Stimulated activated CD8-positive, alpha-beta memory T cell treated with anti-CD3 and anti-CD28 coated beads, Interleukin-2, amount 100 ng/mL, for 1 hour (primary cell): ENCODE measurements around the gene SCAMP1.
"Not testable (repeated sequence)": the region's sequence is repeated elsewhere in the genome, so short reads cannot be mapped to it uniquely, and the experiment has no call there.

Source experiments
- DNase-seq, 2 donors: peaks; one replicate each; pipeline ENCODE4 v3.0.0-alpha.2; 2020; ENCODE audit warnings: low read depth in 2 of 2

Gene SCAMP1

DNA sequence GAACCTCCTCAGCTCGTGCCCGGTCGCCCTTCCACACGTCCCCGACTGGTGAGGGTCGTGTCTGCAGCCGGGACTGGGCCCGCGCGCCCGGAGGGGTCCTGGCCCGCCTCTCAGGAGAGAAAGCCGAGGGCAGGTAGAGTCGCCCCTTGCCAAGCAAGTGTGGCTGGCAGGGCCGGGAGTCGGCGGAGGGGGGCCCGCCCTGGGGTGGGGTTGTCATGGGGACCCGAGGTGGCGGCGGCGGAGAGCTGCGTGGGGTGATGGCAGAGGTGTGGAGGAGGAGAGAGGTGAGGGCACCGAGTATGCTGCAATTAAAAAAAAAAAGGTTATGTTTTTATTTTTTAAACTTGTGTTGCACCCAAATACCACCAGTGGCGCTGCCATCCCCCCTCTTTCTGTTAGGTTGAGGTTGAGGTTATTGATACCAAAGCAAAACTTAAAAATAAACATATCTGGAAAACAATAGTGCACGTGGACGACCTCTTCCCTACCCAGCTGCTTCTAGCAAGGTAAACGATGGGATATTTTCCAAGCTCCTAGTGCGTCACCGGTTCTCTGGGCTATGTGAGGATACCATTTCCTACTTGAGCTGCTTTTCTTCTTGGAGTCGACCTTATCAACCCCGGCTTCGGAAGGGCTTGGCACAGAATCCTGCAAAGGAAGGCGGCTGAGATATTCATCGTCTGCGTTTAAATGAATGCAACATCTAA is 660 bp downstream of the SCAMP1 start:
- DNase-seq, result peak; percentile 44 to 48

DNA sequence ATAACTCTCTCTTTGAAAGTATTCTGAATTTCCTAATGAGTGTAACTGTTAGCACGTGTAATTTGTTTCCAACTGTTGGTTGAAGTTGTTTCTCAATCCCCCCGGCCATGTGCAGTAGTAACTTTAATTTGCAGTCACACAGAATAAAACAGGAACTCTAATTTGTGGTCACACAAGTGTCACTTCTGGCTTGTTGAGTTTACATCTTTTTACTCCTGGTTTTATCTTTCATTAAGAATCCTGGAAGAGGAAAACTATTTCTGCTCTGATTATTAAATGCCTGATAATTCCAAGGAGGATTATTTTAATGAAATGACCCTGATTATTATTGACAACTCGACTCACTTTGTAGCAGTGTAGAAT is 1.2 kb downstream of the SCAMP1 start:
- no peak for DNase-seq

DNA sequence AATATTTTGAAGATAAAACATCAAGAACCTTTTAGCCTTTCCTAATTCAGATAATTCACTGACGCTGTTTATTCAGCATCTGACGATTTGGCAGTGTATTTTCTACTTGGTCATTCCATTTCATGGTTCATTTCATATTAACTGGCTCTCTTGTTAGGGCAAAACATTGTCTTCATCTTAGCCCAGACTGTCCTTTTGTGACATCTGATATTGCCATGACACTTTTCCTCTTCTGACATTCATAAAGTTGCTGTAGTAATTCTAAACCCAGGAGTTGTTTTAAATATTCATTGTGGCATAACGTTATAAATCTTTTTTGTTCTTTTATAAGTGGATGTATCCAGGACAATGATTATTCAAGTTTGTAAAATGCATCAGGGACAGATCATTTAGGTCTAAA is 1.8 kb downstream of the SCAMP1 start:
- DNase-seq, result no peak

DNA sequence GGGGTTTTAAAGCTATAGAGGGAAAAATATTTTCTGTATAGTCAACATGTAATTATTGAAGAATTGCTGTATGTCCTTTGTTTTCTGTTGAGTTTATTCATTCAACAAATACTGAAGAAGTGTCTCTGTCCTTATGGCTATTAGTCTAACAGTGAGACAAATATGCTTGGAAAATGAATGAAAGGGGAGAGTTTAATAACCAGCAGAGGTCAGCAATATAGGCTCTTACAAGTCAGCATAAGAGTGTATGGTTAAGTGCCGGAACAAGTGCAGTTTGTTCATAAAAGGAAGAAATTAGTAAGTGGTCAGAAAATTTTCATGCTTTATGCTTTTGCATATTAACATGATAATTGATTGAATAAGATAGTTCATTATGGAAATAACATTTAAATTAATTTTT is 3.6 kb downstream of the SCAMP1 start:
- no peak for DNase-seq

DNA sequence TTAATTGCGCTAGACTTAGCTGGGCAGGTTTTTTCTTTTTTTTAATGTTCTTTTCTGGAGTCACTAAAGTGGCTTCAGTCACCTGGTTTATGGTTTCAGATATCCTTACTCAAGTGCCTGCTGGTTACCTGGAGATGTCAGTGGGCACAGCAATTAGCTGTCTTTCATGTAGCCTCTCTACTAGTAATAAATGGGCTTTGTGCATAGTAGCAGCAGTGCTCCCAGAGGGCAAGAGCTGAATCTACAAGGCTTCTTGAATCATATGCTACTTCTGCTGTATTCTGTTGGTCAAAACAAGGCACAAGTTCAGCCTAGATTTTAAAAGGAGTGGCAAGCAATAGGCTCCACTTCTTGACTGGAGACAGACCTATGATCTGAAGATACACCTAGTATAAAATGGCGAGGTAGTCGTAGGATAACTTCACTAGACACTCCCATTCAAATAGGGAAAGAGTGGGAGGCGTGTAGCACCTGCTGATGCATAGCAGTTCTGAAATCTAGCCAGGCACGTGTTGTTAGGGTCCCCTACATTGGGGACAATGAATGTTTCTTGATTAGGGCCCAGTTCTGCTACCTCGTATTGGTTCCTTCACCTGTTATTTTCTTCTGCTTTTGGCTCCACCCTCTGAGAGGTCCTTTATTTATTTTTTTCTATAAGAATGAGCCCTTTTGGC is 7.0 kb downstream of the SCAMP1 start:
- no peak for DNase-seq

DNA sequence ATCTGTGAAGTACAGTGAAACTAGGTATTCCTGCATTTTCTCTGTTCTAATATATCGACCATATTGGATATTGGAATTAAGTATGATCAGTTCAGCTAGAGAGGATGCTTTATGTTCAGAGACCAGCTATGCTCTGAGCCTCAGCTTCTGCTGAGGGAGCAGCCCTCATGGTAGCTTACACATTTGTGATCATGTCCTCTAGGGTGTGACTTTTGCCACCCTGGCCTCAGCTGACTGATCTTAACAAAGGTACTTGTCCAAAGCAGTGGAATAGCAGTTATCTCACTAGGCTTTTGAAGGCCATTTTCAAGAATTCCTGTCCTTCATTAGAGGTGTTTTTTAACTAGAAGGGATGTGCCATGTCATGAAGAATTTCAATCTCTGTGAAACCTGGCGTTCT is 9.3 kb downstream of the SCAMP1 start:
- DNase-seq, result no peak

DNA sequence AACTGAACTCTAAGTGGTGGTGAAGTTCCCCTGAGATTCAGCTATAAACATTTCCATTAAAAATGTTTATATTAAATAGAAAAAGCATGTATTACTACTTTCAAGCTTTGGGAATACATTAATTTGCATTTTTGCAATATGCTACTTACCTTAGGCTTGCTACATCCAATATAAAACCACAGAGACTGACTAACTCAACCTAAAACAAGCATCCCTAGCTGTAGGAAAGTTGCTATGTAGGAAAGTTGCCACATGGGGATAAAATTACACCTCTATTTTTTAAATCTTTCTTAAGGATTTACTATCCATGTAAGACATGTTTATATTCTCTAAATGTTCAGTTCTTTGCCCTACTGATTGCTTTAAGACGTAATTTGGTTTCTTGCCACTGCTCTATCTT is 12.8 kb downstream of the SCAMP1 start:
- no peak for DNase-seq

DNA sequence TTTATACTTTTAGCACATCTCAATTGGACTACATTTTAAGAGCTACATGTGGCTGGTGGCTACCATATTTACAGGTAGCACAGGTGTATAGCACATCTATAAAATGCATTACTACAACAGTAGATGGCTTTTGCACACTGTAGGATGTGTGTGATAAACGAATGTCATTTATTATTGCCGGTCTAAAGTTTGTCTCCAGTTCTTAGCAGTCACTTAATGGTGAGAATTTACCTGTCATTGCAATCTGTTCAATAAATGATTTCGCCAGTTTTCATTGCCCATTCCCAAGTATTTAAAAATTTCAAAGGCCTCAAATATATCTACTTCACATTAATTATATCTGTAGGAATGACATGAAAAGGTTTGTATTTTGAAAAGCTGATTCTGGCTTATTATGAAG is 15.9 kb downstream of the SCAMP1 start:
- DNase-seq, result no peak

DNA sequence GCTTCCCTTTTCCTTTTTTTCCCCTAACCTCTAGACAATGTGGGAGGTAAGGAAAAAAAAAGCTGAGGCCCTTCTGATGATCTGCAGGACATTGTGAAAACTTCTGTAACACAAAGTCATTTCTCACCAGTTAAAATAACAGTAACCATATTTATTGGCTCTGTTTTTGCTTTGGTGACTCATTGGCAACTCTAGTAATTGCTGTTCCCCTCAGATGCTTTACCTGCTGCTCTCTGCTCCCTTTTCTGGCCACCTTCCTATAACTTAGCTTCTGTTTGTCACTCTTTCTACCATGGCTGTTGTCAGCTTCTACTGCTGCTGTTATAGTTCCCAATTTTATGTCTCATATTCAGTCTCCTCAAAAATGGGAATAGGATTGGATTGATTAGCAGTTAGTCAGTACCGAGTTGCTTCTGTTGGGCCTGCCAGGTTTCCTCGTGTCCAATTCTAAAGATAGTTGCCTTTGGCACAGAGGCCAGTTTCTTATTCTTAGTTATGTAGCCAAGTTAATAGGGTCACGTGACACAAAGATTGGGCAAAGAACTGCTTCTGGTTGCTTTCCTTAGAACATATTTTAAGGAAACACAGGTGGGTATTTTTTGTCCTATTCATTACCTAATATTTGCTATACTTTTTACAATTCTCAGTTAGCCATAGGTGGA is 16.8 kb downstream of the SCAMP1 start:
- DNase-seq, result no peak

DNA sequence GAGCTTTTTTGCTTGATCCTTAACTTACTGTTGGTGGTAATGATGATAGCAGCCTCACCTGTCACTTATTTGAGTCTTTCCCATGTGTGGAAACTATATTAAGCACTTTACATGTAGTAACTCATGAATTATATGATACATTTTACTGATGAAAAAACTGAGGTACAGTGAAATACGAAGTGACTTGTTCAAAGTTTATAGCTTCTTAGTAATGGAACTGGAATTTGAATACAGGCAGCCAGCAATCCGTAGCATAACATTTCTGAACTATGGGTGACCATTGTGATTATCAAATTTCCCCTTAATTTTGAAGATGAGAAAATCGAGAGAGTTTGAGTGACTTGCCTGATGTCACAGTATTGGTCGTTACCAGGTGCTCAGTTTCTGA is 17.3 kb downstream of the SCAMP1 start:
- no peak for DNase-seq

DNA sequence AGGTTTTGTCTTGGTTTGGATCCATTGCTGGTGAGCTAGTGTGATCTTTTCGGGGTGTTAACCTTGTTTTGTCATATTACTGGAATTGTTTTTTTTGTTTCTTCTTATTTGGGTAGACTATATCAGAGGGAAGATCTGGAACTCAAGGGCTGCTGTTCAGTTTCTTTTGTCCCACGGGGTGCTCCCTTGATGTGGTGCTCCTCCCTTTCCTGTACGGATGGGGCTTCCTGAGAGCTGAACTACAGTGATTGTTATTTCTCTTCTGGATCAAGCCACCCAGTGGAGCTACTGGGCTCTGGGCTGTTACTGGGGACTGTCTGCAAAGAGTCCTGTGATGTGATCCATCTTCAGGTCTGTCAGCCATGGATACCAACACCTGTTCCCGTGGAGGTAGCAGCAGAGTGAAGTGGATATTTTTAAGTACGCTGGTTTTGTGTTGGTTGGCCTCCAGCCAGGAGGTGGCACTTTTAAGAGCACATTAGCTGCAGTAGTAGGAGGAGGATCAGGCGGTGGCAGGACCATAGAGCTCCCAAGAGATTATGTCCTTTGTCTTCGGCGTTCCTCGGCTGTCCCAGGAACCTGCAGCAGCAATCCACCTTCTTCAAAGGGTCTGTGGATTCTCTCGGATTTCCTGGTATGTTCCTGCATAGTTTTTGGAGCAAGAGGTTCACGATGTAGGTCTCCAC is 27.2 kb downstream of the SCAMP1 start:
- no peak for DNase-seq

DNA sequence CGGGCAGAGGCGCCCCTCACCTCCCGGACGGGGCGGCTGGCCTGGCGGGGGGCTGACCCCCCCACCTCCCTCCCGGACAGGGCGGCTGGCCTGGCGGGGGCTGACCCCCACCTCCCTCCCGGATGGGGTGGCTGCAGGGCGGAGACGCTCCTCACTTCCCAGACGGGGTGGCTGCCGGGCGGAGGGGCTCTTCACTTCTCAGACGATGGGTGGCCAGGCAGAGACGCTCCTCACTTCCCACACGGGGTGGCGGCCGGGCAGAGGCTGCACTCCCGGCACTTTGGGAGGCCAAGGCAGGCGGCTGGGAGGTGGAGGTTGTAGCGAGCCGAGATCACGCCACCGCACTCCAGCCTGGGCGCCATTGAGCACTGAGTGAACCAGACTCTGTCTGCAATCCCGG is 30.9 kb downstream of the SCAMP1 start:
- not testable (repeated sequence) for DNase-seq

DNA sequence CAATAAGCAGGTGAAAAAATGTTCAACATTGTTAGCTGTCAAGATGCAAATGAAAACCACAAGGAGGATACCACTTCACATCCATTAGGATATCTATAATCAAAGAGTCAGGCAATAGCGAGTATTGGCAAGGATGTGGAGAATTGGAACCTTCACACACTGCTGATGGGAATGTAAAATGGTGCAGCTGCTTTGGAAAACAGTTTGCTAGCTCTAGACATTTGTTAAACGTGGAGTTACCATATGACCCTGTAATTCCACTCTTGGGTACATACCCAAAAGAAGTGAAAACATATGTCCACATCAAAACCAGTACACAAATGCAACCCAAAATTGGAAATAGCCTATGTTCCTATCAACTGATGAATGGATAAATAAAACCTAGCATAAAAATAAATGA is 37.4 kb downstream of the SCAMP1 start:
- no peak for DNase-seq

DNA sequence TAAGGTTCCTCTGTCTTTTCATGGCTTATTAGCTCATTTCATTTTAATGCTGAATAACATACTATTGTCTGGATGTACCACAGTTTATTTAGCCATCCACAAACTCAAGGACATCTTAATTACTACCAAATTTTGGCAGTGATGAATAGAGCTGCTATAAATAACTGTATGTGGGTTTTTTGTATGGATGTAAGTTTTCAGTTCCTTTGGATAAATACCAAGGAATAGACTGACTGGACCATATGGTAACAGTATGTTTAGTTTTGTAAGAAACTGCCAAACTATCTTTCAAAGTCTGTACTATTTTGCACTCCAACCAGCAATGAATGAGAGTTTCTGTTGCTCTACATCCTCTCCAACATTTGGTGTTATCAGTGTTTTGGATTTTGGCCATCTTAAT is 38.7 kb downstream of the SCAMP1 start:
- no peak for DNase-seq

DNA sequence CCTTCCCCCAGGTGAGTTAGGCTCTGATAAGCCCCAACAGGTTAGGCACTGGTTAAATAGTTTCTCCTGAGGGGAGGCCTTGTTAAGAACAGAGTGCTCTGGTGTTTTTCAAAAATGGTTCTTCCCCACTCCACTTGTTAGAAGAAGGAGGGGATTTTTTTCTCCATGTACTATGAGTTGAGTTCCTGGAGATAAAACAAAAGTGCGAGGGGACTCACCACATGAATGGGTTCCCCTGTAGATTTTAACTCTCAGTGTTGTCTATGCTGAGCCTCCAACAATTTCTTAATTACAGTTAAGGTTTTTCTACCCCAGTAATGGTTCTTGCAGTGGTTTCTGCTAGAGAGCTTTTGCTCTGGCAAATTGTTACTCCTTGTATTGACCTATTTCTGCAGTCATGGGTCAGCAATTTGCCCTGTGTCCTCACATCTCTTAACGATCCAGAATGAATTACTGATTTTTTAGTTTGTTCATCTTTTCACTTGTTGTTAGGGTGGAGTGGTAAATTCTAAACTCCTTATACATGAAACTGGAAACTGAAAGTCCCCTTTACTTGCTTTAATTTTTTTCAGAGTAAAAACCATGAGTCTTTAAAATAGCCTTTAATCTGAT is 44.4 kb downstream of the SCAMP1 start:
- no peak for DNase-seq

DNA sequence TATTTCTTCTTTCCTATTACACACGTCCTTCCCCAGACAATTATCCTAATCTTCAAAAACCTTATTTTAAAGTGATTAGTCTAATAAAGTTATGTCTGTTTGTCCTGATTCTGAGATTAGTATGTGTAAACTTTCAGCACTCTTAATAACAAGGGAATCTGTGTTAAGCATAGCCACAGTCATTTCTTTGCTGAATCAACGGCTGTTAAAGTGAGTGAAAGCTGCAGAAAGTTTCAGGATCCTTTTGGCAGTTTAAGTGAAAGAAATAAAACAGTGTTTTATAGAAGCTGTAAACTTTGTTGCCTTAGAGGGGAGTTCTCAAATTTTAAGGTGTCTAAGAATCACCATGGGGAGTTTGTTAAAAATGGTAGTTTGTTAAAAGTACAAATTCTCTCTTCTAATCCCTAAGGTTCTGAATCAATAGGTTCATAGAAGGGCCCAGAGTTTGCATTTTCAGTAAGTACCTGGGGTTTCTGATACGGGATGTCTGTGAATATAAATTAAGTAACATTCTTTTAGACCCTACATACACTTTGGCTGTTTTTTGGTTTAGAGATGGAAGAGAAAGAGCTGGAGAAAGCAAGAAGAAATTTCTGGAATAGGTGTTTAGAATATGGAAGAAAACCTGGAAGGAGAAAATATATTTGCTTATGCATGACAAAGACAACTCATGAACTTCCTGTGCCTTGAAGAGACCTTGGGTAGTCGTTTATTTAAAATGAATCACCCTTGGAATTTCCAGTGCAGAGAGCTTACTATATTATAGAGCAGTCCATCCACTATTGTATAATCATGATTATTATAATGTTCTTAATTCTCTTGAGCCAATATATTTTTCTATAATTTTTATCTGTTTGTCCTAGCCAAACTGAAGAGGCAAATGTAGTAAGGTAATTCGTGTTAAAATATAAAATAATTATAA is 45.7 kb downstream of the SCAMP1 start:
- DNase-seq, result no peak

DNA sequence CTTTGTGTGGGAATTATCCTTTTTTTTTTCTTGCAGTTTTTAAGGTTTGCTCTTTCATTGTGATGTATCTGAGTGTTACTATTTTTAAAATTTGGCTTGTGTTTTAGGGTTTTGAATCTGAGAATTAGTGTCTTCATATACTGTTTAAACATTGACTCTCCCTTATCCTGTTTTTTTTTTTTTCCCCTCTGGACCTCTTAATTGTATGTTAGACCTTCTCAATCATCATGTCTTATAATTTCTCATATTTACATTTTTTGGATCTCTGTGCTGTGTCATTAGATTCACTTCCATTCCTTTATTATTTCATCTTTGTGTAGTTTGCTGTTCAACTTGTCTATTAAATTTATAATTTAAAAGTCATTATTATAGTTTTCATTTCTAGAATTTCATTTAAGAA is 47.0 kb downstream of the SCAMP1 start:
- DNase-seq, result no peak

DNA sequence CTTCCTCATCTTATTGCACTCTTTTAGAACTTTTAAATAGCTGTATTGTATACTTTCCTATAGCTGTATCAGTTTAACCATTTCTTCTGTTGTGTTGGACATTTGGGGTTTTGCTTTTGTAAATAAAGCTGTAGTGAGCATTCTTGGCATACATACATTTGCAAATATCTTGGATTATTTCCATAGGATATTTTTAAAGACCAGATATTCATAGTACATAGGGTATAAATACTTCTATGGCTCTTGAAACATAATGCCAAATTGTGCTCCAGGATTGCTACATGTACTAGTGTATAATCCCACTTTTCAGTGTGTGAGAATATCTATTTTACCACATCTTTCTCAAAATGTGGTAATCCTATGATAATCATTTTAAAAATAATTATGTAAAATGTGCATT is 51.2 kb downstream of the SCAMP1 start:
- no peak for DNase-seq

DNA sequence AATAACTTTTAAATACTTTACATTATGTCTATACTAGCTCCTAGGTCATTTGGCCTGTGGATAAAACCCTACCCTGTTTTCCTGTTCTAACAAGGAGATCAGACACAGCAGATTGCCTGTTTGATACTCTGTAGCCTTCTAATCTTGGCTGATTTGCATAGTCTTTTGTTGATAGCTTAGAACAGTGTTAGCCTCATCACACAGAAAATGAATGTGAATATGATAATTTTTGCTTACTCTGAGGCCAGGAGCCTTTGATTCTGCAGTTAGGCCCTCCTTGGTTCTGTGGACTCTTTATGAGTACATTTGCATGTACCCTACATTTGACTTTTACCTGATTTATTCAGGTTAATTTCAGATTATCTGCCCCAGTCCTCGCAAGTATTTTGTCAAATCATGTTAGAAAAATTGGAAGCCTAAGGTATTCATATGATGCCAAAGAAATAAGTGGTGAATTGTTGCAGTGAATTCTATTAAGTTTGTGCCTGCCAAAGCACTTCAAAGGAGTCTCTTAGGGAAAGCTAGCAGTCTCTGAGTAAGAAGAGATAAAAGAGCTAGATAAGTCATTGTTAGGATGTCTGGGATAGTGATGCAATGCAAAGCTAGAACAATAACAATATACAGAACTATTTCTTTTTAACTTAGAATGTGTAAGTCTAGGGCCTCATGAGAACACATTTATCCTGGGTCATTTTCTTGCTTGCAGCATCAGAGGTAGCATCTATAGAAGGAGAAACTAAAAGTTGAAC is 56.4 kb downstream of the SCAMP1 start:
- DNase-seq, result no peak

DNA sequence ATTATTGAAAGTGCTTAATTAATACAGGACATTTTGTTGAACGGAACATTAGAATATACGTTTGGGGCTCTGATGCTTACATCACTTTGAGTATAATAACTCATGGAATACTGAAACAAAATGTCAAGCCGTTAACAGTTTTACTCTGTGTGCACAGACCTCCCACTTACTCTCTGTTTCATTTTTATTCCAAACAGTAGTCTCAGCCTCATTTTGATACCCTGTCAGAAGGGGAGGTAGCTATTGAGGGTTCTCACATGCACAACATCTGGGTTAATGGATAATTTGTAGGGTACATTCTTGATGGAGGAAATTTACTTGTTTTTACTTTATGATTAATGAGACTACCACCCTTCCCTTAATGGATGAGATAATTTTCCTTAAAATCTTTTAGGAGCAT is 59.0 kb downstream of the SCAMP1 start:
- DNase-seq, result no peak

DNA sequence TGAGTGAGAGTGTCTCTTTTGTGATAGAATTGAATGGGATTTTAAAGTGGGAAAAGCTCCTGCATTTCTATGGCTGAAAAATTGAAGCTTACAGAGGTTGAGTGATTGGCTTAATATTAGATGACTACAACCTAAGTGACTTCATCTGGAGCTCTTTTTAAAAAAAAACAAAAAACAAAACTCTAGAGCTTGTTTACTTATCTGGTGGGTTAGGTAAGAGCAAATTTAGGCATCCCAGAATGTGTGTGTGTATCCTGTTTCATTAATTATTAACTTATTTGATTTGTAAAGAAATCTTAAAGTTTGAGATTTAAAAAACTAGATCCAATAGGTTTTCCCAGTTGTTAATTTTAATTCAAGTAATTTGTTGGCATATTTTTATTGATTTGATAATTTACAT is 60.1 kb downstream of the SCAMP1 start:
- DNase-seq, result no peak
